ENCODE measurements around the gene TNFRSF13B.

Gene TNFRSF13B

DNA sequence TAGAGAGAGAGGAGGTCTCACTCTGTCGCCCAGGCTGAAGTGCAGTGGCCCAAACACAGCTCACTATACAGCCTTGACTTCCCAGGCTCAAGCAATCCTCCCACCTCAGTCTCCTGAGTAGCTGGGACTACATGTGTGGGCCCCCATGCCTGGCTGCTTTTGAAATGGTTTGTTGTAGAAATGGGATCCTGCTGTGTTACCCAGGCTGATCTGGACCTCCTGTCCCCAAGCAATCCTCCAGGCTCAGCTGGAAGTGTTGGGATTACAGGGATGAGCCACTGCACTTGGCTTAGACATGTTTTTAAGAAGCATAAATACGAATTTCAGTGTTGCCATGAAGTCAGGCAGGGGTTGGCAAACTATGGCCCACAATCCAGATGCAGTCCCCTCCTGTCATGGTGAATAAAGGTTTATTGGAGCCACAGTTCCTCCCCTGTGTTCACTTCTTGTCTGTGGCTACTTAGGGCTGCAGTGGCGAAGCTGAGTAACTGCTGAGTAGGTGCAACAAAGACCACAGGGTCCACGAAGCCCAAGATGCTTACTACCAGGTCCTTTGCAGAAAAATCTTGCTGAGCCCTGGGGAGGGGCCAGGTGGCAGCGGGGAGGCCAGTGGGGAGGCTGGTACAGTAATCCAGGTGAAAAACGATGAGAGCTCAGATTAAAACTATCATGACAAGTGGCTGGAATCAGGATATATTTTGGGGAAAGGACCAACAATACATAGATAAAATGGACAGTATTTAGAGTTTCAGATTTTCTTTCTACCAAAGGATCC lies 35.2 kb downstream of the TNFRSF13B start:
- no peak for DNase-seq

DNA sequence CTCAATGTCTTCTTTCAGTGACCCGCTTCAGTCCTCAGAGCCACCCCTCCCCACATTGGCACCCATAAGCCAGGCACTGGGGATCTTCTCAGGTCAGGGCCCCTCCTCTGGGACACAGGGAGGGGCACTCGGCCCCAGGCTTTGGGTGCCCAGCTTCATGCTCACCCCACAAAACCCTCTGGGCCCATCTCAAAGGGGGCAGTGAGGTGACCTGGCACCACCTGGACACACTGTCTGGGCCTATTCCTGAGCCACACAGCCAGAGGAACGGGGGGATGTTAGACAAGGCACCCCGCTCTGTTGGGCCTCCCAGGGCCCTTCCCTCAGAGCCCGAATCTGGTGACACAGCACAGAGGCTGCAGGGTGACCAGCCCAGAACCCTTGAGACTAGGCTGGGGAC lies 36.1 kb downstream of the TNFRSF13B start:
- DNase-seq: no peak

DNA sequence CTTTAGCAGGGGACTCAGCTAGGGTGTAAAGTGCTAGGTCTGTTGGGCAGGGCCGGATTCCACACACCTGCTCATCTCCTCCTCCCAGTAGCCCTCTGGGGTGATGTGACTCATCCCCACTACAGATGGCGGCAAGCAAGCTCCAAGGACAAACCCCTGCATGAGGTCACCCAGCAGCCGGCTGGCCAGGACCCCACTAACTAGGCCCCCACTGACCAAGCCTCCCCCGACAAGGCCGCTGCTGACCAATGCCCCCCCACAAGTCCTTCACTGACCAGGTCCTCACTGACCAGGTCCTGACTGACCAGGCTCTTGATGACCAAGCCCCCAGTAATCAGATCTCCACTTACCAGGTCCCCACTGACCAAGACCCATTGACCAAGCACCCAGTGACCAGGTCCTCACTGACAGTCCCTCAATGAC lies 36.7 kb downstream of the TNFRSF13B start:
- DNase-seq: no peak

DNA sequence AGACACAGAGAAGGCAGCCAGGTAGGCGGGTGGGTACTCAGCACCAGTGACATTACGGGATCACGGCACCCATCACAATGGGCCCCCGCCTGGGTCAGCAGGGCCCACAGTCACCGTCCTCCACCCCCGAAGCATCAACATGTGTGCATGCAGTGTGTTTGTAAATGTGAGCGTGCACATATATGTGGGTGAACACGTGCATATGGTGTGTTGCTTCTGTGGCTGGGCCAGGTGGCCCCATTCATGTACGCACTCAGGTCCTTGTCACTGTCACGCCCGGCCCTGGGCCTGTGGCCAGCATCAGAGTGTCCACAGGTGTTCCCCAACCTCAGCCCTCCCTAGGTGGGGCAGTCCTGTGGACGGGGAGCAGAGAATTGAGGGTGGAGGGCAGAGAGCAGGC lies 37.1 kb downstream of the TNFRSF13B start:
- no peak for DNase-seq

DNA sequence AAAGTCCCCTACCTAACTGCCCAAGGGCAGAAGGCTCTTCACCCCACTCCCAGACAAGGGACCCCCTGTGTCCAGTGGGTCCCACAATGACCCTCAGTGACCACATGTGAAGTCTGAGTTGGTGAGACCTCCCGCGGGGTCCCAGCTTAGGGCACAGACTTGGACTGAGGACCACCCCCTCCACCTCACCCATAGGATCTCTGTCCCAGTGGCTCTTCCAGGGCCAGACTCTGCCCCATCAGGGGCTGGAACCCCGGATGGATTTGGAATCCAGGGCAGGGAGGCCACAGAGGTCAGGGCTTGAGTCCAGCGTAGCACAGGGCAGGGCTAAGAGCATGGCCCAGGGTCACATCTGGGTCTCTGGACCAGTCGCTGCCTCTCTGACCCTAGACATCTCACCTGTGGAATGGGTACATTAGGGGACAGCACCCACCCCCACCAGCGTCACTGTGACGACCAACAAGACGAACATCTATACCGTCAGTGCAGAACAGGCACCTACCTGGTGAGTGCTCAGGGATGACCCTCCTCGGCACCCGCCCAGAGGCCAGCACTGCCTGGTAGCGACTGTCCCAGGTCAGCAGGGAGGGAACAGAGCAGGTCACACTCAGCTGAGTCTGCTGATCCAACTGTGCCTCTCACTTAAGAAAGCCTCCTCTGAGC lies 37.7 kb downstream of the TNFRSF13B start:
- DNase-seq: no peak

DNA sequence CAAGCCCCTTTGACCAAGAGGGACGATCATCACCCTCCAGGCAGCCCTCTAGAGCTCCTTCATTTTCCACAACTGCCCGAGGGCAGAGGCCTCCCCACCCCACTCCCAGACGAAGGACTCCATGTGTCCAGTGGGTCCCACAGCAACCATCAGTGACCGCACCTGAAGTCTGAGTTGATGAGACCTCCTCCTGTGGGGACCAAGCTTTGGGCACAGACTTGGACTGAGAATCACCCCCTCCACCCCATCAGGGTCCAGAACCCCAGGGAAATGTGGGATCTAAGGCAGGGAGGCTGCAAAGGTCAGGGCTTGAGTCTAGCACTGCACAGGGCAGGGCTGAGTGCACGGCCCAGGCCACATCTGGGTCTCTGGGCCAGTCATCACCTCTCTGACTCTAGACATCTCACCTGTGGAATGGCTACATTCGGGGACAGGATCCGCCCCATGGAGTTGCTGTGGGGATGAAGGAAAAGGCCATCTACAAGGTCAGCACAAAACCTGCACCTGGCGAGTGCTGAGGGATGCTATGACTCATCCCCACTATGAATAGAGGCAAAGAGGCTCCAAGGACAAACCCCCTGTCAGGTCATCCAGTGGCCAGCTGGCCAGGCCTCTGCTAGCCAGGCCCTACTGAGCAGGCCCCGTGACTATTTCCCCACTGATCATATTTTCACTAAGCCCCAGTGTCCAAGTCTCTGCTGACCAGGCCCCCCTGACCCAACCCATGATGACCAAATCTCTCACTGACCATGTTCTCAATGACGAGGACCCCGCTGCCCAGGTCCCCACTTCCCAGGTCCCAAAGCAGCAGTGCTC lies 38.4 kb downstream of the TNFRSF13B start:
- DNase-seq: no peak

DNA sequence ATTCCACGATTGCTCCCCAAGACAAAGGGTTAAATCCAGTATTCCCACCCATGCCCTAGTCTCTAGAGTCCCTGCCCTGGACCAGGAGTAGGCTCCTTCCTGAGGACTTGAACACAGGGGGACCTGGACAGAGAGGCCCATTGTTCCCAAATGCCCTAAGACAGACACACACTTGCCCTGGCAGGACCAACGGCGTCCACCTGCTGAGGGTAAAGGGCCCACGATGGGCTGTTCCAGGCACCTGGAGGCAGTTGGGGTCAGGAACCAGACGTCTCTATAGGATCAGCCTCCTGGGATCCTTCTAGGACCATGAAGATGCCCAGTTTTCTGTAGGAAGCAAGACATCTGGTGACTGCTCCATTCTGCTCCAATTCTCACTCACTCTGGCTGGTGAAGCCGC lies 39.3 kb downstream of the TNFRSF13B start:
- DNase-seq: no peak

DNA sequence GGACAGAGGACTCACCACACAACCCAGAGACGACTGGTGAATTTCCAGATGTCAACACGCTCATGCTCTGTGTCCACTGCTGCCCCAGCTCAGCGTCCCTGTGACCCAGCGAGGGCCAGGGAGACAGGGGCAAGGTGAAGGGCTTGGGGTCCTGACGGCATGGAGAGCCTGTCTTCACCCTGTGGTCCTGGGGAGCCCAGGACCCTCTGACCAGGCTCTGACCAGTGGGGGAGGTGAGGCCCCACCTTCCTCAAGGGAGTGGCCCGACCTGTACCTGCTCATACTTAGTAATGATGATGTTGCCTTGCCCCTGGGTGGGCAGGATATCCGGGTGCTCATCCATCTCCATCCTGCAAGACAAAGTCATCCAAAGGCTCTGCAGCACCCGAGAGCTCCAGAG lies 39.8 kb downstream of the TNFRSF13B start:
- no peak for DNase-seq

DNA sequence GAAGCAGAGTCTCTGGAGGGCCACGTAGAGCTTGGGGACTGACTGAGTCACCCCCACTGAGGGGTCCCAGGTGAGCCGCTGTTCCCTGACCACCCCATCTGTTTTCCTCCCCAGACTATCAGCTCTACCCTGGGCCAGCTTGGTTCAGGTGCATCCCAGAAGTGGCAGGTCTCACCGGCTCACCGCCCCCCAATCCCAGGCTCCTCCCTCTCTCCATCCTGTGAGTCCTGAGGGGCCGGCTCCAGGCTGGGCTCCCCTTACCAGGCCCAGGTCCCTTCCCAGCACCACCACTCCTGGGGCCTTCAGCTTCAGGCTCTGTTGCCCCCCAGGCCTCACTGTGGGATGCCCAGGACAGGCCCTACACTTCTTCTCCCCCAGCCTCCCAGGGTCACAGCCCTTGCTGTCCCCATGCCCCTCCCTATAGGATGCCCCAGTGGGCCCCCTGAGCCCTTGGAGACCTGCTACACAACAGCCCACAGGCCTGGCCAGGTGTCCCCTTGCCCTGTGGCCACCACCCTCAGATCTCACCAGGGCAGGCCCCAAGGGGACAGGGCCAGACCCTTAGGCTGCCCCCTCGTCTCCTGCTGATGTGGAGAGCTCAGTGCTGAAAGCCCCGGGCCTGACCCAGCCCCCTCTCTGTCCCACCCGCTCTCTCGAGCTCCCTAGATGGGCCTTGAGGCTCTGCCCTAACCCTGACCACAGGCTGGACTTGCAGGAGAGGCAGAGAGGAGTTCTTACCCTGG lies 40.4 kb downstream of the TNFRSF13B start:
- DNase-seq: no peak

DNA sequence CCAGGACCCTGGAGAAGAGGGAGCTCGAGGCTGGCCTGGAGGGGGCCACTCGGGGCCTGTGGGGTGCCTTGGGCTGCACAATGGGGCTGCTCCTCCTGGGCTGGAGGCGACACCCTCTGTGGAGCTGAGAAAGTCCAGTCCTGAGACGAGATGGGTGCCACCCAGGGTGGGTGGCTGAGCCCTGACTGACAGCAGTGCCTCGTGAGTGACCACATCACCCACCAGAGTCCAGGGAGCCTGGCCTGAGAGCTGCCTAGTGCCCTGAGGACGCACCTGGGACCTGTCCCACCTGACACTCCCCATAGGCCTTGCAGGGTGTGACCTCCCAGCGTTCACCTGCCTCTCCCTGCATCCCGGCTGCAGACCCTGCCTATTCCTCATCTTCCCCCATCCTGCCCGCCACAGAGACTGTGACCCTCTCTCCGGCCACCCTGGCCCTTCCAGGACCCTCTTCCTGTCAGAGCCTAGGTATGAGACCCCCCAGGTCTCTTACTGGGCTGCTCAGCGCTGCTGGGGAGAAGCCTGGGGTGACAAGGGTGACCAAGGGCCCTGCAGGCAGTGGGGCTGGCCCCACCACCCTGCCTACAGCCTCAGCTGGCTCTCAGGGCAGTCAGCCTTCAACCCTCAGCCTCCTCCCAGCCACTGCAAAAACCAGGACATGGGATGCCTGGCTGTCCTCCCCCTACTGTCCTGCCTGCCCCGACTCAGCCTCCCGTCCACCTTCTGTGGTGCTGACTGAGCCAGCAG lies 41.2 kb downstream of the TNFRSF13B start:
- no peak for DNase-seq

DNA sequence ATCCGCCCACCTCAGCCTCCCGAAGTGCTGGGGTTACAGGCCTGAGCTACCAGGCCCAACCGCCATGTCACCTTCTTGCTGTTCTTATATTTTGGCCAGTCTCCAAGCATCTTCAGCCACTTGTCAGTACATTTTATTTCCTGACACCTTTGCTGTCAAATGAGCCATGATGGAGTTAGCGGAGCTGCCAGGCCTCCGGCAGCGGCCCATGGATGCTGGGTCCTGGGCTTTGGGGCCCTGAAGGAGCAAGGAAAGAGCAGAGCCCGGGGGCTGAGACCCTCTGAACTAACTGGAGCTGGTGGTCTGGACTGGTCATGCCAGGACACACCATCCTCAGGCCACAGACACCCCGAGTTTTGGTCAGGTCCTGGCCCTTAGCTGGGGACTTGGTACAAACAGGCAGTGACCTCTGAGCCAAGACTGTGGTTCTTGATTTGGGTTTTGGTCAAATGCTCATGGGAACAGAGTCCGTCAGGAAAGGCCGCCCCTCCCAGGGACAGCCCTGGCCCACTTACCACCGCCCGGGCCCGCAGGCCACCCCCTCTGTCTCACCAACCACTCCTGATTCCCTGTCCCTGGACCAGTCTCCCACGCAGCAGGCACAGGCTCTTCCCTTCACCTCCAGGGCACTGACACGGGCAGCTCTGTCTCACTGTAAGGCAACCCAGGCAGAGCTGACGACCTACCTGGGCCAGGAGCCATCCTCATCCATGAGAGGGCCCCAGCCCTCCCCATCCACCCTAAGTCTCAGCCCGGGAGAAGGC lies 42.0 kb downstream of the TNFRSF13B start:
- no peak for DNase-seq

DNA sequence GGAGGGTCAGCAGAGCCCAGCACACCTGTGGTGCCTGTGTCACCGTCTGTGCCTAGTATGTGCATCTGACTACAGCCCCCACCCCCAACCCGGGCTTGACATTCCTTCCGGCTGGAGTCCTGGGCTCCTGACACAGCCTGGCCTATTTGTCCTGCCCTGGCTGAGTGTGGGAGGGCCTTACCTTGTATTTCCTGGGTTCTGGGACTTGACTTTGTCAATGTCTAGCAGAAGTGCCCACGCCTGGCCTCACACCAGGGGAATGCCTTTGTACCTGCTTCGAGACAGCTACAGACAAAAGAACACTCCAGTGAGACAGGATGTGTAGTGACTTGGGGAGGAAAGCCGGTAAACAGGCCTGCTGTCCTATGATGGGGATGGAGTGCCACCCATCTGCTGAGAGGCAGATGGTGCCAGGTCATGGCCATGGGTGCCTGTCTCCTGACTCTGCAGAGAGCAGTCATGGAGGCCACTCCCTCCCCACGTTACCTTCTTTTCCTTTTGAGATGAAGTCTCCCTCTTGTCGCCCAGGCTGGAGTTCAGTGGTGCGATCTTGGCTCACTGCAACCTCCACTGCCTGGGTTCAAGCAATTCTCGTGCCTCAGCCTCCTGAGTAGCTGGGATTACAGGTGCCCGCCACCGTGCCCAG lies 42.8 kb downstream of the TNFRSF13B start:
- DNase-seq: no peak

DNA sequence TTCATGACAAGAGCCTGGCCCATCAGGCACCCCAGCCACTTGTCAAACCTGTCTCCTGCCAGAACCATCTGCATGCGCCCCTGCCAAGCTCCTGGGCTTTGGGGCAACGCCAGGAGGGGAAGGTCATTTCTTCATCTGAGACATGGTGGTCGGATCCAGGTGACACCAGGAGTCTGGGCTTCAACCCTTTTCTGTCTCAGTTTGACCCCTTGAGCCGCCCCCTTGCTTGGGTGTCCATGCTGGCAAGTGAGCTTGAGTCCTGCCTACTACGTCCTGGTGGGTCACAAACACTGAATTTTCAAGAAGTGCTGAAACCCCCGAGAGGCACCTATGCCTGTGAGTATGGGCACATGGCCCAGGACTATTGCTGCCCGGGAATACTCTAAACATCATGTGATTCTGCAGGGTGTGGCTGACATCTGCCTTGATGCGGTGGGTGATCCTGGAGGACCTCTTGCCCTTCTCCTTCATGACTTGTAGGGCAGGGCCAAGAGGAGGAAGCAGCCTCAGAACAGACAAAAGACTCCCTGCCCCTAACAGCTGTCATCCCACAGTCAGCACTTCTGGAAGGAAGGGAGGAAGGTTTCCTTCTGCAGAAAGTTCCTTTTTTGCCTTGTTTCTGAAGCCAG lies 43.4 kb downstream of the TNFRSF13B start:
- DNase-seq: no peak

DNA sequence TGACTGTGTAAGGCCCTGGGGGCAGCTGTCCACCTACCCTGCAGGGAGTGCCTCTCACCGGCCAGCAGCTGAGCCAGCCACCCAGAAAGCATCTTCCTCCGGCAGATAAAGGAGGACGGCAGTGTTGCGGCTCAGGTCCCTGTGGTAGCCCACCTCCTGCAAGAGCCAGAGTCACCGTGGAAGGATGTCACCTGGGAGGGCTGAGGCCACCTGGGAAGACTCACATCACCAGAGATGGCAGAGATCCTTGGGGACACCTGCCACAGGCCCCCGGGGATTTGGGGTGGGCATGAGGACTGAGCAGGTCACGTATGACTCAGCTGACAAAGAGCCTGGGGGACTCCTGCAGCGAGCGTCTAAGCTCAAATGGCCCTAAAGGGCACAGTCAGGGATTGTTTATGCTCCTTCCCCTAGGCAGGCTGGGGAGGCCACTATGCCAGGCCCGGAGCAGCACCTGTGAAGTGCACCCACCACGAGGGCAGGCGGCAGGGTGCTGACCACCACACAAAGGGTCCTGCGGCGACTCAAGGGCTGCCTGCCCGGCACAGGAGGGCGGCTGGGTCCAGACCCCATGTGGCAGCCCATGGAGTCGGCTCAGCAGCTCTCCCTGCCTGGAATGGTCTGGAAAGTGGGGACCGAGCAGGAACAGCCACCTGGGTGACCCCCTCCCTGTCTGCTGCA lies 44.1 kb downstream of the TNFRSF13B start:
- no peak for DNase-seq

DNA sequence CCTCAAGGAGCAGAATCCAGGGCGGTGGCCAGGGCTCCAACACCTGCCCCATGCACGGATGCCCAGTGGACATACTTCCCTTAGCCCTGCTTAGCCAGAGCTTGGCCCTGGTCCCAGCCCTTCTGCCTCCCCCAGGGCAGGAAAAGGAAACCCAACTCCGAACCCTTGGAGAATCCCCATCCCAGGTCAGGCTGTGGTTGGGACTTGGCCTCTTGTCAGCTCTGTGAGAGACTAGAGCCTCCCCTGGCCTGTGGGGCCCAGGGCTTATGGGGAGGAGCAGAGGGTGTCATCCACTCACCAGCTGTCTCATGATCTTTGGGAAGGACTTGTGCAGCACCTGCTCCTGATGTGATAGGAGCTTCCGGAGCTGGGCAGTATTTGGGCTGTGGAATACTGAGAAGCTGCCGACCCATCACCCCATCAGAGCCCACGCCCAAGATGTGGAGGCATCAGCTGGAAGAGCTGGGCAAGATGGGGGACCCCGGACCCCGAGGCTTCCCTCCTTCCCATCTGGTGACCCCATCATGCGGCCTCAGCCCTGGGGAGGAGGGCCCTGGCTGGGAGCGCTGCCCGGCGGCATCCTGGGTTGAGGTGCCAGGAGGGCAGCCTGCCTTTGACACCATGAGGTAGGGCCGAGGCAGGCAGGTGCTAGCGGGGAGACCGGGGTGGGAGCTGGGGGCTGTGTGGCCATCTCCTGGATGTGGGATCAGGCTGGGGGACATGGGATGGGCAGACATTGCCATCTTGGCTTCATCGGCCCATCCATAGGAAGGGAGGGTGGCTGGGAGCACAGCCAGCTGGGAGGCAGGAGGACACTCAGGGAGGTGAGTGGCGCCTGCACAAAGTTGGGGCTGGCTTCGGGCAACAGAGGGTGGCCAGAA lies 45.1 kb downstream of the TNFRSF13B start:
- no peak for DNase-seq

DNA sequence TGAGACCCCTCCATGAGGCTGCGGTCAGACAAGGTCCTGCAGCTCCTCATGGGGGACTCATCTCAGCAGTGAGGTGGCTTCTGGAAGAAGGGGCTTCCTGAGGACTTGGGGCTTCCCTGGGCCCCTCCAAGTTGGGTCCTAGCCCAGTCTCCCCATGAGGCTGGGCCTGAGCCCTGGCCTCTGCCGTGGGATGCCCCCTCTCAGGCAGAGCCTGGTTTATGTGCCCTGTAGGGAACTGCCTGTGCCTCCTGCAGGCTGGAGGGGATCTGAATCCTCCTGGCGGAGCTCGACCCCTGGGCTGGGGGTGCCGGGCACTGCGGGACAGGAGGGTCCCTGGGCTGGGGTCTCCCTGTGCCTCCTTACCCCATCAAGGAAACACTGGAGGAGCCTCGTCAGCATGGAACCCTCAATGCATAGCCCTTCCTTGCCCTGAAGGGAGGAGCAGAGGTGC lies 45.8 kb downstream of the TNFRSF13B start:
- DNase-seq: no peak

DNA sequence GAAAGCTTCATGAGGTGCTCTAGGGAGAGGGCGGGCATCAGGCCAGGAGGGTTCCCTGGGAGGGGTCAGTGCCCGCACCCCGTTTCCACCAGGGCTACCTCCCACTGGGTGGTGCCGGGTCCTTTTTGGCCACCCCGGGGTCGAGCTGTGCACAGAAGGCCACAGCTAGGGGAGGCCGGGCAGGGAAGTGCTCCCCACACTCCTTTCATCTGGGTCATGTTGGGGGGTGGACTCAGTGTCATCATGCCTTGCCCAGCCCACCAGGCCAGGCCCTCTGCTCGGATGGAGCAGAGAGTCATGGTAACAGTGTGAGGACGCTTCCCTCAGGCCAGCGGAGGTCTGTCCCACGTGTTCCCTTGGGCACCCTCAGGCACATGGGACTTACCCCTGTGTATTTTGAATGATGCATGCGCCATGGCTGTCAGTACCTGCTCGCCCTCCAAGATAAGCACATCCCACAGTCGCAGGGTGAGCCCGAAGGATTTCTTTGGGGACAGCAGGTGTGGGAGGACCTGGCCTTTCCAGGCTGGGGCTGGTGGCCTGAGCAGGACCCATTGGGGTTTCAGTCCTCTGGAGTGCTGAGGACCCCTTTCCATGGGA lies 46.4 kb downstream of the TNFRSF13B start:
- no peak for DNase-seq
